Right renal pelvis (tissue), 4 donors: ENCODE measurements around the gene KLRD1. TPM values are rescaled to one million over a fixed set of nuclear protein-coding genes. Genes with fewer than 3 reads are reported as not detected.
"Not testable (repeated sequence)": the region's sequence is repeated elsewhere in the genome, so short reads cannot be mapped to it uniquely, and the experiment has no call there.

Source experiments
- DNase-seq, 4 donors: peaks; one replicate each; pipeline ENCODE4 v3.0.0-alpha.2; 2013; ENCODE audit warnings: low read depth in 4 of 4, low spot score in 3 of 4, missing footprints in 1 of 4
- polyA plus RNA-seq, 4 donors: library from polyadenylated mRNA; unstranded; fragments of 120-200 nt; gene quantifications; one replicate each; pipeline ENCODE4 v1.2.1, GENCODE V29; 2013; ENCODE audit not compliant: insufficient read length in 4 of 4

The KLRD1 gene
- polyA plus RNA-seq, 4 donors = 0.22 to 1.2 (median 0.59) TPM

DNA sequence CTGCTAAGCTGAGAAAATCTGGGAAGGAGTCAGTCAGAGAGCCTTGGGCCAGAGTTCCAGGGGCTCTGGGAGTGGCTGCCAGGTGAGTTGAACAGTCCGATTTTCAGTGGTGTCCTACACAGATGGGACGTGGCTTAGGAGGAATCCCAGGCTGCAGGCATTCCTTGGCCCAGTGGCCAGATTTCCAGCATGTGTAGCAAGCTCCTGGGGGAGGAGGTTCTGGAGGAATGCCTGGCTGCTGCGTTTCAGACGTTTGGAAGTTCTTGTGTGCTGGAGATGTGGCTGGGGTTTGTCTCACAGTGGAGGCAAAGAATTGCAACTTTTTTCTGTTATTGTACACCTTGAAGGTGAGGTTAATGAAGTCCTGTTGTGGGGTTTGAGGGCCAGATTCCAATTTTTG, 28.5 kb downstream of the KLRD1 start:
- DNase-seq = not testable (repeated sequence)

DNA sequence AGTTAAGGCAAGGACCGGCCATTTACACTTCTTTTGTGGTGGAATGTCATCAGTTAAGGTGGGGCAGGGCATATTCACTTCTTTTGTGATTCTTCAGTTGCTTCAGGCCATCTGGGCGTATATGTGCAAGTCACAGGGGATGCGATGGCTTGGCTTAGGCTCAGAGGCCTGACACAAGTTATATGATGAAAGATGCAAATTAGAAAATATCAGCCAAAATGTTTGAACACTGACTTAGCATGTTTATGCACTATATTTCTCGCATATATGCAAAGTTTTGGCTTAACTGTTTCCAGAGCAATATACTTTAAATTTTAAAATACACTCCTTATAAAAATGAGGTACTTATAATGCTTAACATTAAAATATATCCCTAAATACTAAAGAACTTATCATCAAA, 30.8 kb downstream of the KLRD1 start:
- not testable (repeated sequence) for DNase-seq

- DNase-seq = no peak
Measured at GRCh38 chr12:10339053-10339840, 31.6 kb downstream of the KLRD1 start.

GRCh38 chr12:10340946-10341345, 33.3 kb downstream of the KLRD1 start:
- not testable (repeated sequence) for DNase-seq

- DNase-seq = no peak
Measured at GRCh38 chr12:10341892-10342509, 34.3 kb downstream of the KLRD1 start.

- DNase-seq = not testable (repeated sequence)
Measured at GRCh38 chr12:10351457-10351856, 43.8 kb downstream of the KLRD1 start.

GRCh38 chr12:10354071-10354470, 46.4 kb downstream of the KLRD1 start:
- DNase-seq = no peak

DNA sequence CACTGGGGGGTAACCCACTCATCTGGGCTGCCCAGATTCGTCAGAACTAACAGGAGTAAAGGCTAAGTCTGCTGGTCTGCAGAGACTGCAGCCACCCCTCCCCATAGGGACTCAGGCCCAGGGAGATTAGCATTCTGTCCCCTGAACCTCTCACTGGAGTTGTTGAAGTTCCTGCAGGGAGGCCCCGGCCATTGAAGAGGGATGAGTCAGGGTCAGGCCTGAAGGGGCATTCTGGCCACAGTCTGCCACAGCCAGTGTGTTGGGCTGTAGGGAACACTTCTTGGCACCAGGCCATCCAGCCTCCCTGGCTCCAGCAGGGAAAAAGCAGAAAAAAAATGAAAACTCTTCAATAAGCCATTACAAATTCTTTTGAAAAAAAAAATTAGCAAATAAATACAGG, 46.8 kb downstream of the KLRD1 start:
- DNase-seq = no peak

- no peak for DNase-seq
Measured at GRCh38 chr12:10358131-10358530, 50.5 kb downstream of the KLRD1 start.

DNA sequence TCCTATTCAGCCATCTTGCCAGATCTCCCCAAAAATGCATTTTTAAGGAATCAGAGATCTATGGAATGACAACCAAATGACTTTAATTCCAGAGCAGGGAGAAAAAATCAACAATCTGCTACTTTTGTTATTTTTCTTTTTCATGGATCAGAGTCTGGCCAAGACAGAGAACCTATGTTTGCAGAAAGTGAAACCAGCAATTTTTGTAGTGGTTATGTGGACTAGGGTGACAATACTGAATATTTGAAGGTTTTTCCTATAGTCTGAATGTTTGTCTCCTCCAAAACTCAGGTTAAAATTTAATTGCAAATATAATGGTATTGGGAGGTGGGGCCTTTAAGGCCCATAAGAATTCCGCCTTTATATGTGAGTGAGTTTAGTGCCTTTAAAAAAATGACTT, 51.3 kb downstream of the KLRD1 start:
- no peak for DNase-seq

DNA sequence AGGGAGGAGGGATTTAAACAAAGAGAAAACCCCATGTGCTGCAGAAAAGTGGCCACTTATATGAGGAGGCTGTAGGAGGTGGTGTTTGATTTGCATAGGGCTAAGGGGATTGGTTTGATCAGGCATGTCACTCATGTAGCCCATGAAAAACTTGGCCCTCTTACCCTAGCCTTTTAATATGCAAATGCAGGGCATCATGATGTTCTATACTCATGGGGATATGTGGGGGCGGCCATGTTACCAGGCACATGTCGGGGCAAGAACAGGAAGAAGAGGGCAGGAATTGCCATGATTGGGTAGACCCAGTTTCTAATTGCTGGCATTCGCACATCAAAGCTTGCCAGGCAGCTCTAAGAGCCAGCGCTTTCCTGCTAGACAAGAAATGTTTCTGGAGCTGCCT, 53.4 kb downstream of the KLRD1 start:
- no peak for DNase-seq

DNA sequence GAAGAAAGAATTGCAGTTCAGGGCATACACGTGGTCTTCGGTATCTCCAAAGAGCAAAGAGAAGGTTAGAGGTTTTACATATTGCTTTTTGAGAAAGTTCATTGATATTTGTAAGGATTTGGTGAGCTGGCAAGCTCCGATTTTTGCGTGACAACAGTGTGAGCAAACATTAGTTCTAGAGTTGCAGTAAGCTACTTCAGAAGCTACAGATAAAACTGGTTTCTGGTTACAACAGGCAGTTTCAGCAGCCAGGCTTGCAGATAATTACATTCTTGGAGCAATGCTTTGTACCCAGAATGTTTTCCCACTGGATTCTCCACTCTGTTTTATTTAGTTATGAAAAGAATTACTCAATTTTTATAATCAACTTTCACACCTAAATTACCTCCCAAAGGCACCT, 54.0 kb downstream of the KLRD1 start:
- no peak for DNase-seq

DNA sequence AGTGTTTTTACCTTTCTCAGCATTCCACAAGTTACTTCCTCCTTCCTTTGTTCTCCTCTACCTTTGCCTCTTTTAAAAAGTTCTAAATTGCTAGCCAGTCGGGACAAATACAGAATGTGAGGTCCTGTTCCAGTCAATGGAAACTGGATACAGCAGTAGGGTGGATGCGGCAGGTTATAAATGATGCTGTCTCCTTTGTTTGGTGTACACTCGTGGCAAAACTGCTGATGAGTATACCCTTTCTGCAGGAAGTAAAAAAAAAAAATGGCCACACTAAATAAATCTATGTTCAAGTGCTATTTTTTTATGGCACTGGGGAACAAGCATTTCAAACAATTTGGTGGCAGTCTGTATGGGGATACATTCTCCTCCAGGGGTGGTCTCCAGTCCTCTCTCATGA, 54.7 kb downstream of the KLRD1 start:
- DNase-seq = no peak

GRCh38 chr12:10362828-10363657, 55.4 kb downstream of the KLRD1 start:
- DNase-seq = no peak

- DNase-seq = no peak
Measured at GRCh38 chr12:10363658-10363913, 55.9 kb downstream of the KLRD1 start.

DNA sequence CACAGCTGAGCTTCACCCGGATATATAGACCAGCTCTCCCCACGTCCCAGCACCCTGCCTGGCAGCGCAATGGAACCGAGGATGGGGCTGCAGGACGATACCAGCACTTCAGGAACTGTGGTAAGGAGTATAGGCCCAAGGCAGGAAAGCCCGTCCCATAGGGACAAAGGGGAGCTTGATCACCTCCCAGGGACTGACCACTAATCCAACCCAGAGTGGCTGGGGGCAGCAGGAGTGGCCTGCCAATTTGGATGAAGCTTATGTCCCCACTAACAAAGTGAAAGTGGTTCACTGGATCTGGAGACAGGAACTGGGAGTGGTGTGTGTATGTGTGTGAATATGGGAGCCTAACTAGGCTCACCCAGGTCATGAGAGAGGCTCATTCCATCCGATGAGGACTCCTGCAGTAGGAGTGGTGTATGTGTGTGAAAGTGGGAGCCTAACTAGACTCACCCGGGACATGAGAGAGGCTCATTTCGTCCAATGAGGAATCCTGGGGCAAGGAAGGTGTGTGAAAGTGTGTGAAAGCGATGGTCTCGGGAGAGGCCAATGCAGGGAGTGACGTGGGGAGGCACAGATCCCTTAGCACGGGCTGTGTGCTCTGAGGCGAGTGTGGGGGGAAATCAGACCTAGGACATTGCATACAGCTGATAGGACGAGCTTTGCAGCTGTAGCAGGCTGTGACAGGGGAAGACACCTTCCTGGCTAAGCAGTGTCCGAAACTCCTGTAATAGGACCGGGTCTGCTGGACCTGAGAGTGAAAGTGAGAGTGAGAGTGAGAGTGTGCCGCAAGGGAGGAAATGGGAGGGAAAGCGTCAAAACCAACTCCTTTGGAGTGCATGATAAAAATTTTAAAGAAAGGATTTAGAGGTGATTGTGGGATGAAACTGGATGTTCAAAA, 56.5 kb downstream of the KLRD1 start:
- peak in 2 of 4 donors; percentile 52 to 61 for DNase-seq

- peak; percentile 81 to 87 (median 85) for DNase-seq
Measured at GRCh38 chr12:10364815-10365622, 57.3 kb downstream of the KLRD1 start.

- DNase-seq = no peak
Measured at GRCh38 chr12:10365696-10366405, 58.2 kb downstream of the KLRD1 start.

GRCh38 chr12:10366875-10367274, 59.2 kb downstream of the KLRD1 start:
- DNase-seq = no peak
